Fibroblast of pulmonary artery (primary cell): Measurements from ENCODE around the gene SCN7A.
A peak's percentile ranks its signal among the peaks of the same experiment; 100 is the strongest.
"Not testable (repeated sequence)": the region's sequence is repeated elsewhere in the genome, so short reads cannot be mapped to it uniquely, and the experiment has no call there.

Source experiments
- DNase-seq: peaks from one replicate; pipeline ENCODE4 v3.0.0-alpha.2; 2010; ENCODE audit warnings: low read depth
- H3K4me3 ChIP-seq: replicated peaks from 2 replicates; pipeline ENCODE4 v1.5.1; 2011; ENCODE audit warnings: low read depth, mild to moderate bottlenecking, control low read depth, low read length, moderate library complexity
- TF ChIP-seq, protein P1 (sequence below): IDR thresholded peaks from 2 replicates; pipeline ENCODE4 v1.5.1; 2011; ENCODE audit warnings: mild to moderate bottlenecking, control low read depth, low read length, inconsistent platforms; ENCODE audit errors: missing control alignments

SCN7A gene

DNA sequence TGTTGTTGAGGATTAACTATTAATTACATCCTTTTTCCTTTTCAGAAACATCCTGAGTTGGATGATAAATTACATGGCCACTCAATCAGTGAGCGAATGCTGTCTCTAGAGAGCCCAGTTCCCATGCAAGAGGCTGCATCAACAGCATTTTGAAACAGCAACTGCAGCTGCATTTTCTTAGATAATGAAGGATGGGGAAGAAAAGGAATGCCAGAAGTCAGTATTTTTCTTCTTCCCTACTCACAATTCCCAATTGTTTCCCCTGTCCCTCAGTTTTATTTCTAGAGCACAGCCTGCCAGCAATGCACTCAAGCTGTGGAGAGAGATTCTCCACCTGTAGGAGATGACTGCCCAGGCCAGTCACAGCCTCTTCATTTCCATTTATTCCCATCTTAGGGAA, 6.9 kb downstream of the SCN7A start:
- DNase-seq = no peak
- TF ChIP-seq, protein P1, sequence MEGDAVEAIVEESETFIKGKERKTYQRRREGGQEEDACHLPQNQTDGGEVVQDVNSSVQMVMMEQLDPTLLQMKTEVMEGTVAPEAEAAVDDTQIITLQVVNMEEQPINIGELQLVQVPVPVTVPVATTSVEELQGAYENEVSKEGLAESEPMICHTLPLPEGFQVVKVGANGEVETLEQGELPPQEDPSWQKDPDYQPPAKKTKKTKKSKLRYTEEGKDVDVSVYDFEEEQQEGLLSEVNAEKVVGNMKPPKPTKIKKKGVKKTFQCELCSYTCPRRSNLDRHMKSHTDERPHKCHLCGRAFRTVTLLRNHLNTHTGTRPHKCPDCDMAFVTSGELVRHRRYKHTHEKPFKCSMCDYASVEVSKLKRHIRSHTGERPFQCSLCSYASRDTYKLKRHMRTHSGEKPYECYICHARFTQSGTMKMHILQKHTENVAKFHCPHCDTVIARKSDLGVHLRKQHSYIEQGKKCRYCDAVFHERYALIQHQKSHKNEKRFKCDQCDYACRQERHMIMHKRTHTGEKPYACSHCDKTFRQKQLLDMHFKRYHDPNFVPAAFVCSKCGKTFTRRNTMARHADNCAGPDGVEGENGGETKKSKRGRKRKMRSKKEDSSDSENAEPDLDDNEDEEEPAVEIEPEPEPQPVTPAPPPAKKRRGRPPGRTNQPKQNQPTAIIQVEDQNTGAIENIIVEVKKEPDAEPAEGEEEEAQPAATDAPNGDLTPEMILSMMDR = no peak
- H3K4me3 ChIP-seq = no peak overlapping the region

DNA sequence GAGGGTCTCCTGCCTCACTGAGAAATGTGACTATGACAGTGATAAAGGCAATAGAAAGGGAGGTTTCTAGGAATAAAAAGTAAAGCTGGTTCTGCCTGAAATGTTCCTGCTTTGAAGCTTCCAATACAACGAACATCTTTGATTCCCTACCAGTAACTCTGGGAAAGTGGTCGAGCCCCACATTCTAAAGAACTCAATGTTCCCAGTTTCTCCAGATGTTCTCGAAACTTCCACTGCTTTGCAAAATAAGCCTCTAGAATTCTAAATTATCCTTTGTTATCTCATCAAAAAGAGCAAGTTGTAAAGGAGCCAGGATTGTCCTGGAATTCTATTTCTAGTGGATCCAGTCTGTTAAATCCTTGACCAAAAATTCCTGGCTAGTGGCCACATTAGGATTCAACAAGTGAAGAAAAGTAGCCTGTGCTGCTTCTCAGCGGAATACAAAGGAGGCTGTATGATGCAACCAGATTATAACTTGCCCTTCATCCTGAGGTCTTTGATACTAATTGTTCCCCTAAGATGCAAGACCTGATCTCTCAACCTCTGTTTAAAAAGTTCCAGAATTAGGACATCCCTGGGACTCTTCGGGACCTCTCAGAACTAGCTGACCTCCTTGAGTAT, 8.4 kb downstream of the SCN7A start:
- no peak overlapping the region for H3K4me3 ChIP-seq
- TF ChIP-seq, protein P1 = no peak
- peak; percentile 36 for DNase-seq

DNA sequence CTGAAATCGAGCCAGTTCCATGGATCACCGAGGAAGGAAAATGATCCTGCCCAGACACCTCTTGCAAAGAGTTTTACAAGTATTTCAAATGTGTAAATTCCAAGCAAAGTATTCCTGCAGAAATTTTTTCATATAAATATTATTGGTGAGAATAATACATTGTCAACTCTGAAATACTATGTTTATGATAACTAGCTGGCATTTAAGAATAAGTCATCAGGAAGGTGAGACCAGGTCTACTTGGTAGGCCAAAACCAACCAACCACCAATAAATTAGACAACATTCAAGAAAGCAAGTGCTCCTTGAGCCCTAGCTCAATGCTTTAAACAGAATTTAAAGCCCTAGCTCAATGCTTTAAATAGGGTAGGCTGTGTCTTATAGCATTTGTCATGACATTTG, 21.7 kb downstream of the SCN7A start:
- TF ChIP-seq, protein P1 = no peak
- DNase-seq = no peak

DNA sequence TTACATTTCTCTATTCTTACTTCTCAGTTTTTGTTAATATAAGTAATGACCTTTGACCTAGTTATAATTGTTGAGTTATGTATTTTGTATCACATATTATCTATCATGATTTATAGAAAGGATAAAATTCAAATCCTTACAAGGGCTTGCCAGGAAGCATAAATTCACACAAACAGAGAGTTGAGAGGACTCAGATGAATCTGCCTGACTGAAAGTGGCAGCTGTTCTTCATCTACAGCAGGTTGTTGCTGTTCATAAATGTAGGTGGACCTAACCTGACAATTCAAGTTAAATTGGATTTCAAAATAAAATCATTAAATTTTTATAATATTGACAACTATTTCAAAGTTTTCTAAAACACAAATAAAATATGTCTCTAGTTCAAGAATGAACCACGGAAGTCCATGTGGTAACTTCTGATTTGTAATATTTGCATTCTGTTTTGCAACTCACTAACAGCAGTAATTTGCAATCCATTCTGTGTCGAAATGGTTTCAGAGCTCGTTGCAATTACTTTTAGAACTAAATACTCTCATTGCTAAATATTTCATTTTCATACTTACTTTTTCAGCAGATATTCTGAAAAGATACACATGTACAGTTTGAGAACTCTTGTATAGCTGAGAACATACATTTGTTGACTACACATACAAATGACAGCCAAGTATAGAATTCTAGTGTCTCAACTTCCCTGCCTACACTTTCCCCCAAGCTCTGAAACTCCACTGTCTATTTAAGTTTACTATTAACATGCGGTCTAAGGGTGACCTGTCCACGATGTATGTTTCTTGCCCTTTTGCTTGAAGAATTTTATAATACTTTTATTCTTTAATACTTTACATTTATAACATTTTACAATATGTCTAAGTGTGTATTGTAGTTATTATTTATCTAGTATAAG, 25.7 kb downstream of the SCN7A start:
- TF ChIP-seq, protein P1 = no peak
- no peak overlapping the region for H3K4me3 ChIP-seq
- DNase-seq = peak; percentile 31

More for the DNA sequence above, 21.7 kb downstream of the SCN7A start:
- no peak overlapping the region for H3K4me3 ChIP-seq

DNA sequence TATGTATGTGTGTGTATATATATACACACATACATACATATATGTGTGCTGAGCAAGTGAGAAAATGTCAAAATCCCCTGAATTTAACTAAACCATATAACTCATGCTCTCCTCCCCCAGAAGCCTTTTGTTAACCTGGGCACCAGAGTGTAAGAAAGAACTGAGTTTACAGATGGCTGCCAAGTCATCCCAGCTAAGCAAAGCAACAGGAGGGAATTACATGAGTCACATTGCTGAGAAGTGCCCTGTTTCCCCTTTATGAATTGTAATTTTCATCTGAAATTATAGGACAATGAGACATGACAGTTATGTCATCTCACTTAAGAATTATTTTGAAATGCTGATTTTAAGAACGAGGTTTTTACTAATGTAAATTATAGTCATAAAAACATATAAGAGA, 29.9 kb downstream of the SCN7A start:
- peak; percentile 19 for DNase-seq
- TF ChIP-seq, protein P1 = no peak
- H3K4me3 ChIP-seq = no peak overlapping the region

DNA sequence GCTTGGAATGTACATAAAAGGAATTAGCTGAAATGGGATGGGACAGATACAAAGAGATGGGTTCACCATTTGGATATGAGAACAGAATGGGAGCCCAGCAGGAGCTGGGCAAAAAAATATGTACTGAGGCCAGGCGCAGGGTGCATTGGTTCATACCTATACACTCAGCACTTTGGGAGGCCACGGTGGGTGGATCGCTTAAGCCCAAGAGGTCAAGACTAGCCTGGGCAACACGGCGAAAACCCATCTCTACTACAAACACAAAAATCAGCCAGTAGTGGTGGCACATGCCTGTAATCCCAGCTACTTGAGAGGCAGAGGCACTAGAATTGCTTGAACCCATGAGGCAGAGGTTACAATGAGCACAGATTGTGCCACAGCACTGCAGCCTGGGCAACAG, 30.4 kb downstream of the SCN7A start:
- DNase-seq = no peak
- TF ChIP-seq, protein P1 = no peak
- no peak overlapping the region for H3K4me3 ChIP-seq

DNA sequence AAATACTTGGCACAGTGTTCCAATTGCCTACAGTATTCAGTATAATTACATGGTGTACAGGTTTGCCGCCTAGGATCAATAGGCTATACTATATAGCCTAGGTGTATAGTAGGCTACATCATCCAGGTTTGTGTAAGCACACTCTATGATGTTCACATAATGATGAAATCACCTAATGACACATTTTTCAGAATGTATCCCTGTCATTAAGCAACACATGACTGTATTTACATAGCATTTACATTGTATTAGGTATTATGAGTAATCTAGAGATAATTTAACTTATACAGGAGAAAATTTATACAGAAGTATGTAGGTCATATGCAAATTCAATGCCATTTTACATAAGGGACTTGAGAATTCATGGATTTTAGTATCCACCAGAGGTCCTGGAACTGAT, 35.4 kb downstream of the SCN7A start:
- H3K4me3 ChIP-seq = no peak overlapping the region
- DNase-seq = no peak
- TF ChIP-seq, protein P1 = no peak

DNA sequence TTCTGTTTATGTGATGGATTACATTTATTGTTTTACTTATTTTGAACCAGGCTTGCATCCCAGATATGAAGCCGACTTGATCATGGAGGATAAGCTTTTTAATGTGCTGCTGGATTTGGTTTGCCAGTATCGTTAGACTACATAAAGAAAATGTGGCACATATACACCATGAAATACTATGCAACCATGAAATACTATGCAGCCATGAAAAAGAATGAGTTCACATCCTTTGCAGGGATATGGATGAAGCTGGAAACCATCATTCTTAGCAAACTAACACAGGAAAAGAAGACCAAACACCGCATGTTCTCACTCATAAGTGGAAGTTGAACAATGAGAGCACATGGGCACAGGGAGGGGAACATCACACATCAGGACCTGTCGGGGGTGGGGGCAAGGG, 38.2 kb downstream of the SCN7A start:
- not testable (repeated sequence) for DNase-seq, H3K4me3 ChIP-seq
